SK-N-SH (cell line): ENCODE measurements around the gene MCUR1. TPM values are rescaled to one million over a fixed set of nuclear protein-coding genes. Genes with fewer than 3 reads are reported as not detected.
"Not testable (repeated sequence)": the region's sequence is repeated elsewhere in the genome, so short reads cannot be mapped to it uniquely, and the experiment has no call there.

ENCODE experiments used
- CTCF ChIA-PET: fragments of 300-600, 350-600 bp; formaldehyde crosslinking; extraction: SDS; loops from one replicate; lab custom pipeline; 2021; lab: Yijun Ruan, JAX
- POLR2A ChIA-PET: fragments of 350-600 bp; sonication (Branson Sonifier 250); formaldehyde crosslinking; extraction: SDS; loops from one replicate; lab custom pipeline; 2020; ENCODE audit warnings: antibody characterized with exemption, inconsistent platforms; lab: Yijun Ruan, JAX
- DNase-seq: peaks from one replicate; pipeline ENCODE4 v3.0.0; 2012
- H2AFZ ChIP-seq: fragments of 200-600 bp; sonication (generic); 2 replicates; pipeline ENCODE4 v1.8.1; 2016; ENCODE audit warnings: antibody characterized with exemption, mild to moderate bottlenecking, low read depth
- H3F3A ChIP-seq: fragments of 200-600 bp; sonication (generic); replicated peaks from 2 replicates; pipeline ENCODE3; 2016; ENCODE audit warnings: antibody characterized with exemption, mild to moderate bottlenecking; ENCODE audit not compliant: insufficient read depth
- H3K27ac ChIP-seq, 2 experiments: fragments of 200-500 bp in 1 of 2; fragments of 200-600 bp in 1 of 2; sonication (Bioruptor generic) in 1 of 2; sonication (generic), shearing (Covaris generic) in 1 of 2; 2 replicates each; pipeline versions ENCODE4 v1.5.1 to v1.6.1; 2014 to 2016; ENCODE audit warnings: low read depth in 2 of 2, inconsistent platforms in 1 of 2, low read length in 1 of 2, mild to moderate bottlenecking in 1 of 2, mixed read lengths in 1 of 2
- H3K27me3 ChIP-seq: fragments of 200-600 bp; sonication (generic), shearing (Covaris generic); 2 replicates; pipeline ENCODE4 v1.6.1; 2016; ENCODE audit warnings: mixed run types; ENCODE audit not compliant: insufficient read depth
- H3K36me3 ChIP-seq, 2 experiments: fragments of 200-500 bp in 1 of 2; fragments of 200-600 bp in 1 of 2; sonication (Bioruptor generic) in 1 of 2; sonication (generic) in 1 of 2; replicated peaks in 1 of 2; 2 replicates each; pipeline versions ENCODE3 to v1.5.1; 2014 to 2016; ENCODE audit warnings: low read length in 1 of 2, mild to moderate bottlenecking in 1 of 2; ENCODE audit not compliant: insufficient read depth in 2 of 2, control insufficient read depth in 1 of 2
- H3K4me1 ChIP-seq, 2 experiments: fragments of 200-500 bp in 1 of 2; fragments of 200-600 bp in 1 of 2; sonication (Bioruptor generic) in 1 of 2; sonication (generic), shearing (Covaris generic) in 1 of 2; 2 replicates each; pipeline versions ENCODE4 v1.5.1 to v1.6.1; 2014 to 2016; ENCODE audit warnings: low read depth in 1 of 2, low read length in 1 of 2, mixed run types in 1 of 2; ENCODE audit not compliant: insufficient read depth in 2 of 2, control insufficient read depth in 1 of 2
- H3K4me2 ChIP-seq: fragments of 200-600 bp; sonication (generic), shearing (Covaris generic); 2 replicates; pipeline ENCODE4 v1.6.1; 2017; ENCODE audit warnings: mixed run types
- H3K4me3 ChIP-seq, 2 experiments: fragments of 200-500 bp in 1 of 2; fragments of 200-600 bp in 1 of 2; sonication (Bioruptor generic) in 1 of 2; sonication (generic), shearing (Covaris generic) in 1 of 2; 2 replicates each; pipeline versions ENCODE4 v1.5.1 to v1.8.1; 2014 to 2016; ENCODE audit warnings: low read depth in 2 of 2, inconsistent platforms in 1 of 2, low read length in 1 of 2, mild to moderate bottlenecking in 1 of 2, mixed read lengths in 1 of 2, moderate library complexity in 1 of 2
- H3K79me2 ChIP-seq: fragments of 200-600 bp; sonication (generic); 2 replicates; pipeline ENCODE4 v1.8.1; 2017; ENCODE audit warnings: mild to moderate bottlenecking; ENCODE audit not compliant: insufficient read depth
- H3K9ac ChIP-seq: fragments of 200-600 bp; sonication (generic); 2 replicates; pipeline ENCODE4 v1.6.1; 2017; ENCODE audit warnings: mixed run types
- H3K9me2 ChIP-seq: fragments of 200-600 bp; sonication (generic); 2 replicates; pipeline ENCODE4 v1.6.1; 2017; ENCODE audit warnings: mixed run types
- H3K9me3 ChIP-seq: fragments of 200-600 bp; sonication (generic); 2 replicates; pipeline ENCODE4 v1.6.1; 2017; ENCODE audit warnings: mixed run types, mild to moderate bottlenecking, moderate library complexity
- H4K20me1 ChIP-seq: fragments of 200-600 bp; sonication (generic); 2 replicates; pipeline ENCODE4 v1.6.1; 2017; ENCODE audit warnings: mild to moderate bottlenecking, mixed run types; ENCODE audit not compliant: insufficient read depth
- CHD2 ChIP-seq: fragments of 150-350 bp; IDR thresholded peaks from 2 replicates; pipeline ENCODE4 v1.6.1; 2018; ENCODE audit warnings: low read length; ENCODE audit not compliant: partially characterized antibody
- ELF1 ChIP-seq: IDR thresholded peaks from 2 replicates; pipeline ENCODE4 v1.4.0; 2012
- EZH2phosphoT487 ChIP-seq: fragments of 200-600 bp; sonication (generic); IDR thresholded peaks from 2 replicates; pipeline ENCODE4 v1.6.1; 2017; ENCODE audit warnings: low read depth, mixed run types, mild to moderate bottlenecking, antibody characterized with exemption, moderate library complexity, borderline replicate concordance
- GABPA ChIP-seq: IDR thresholded peaks from 2 replicates; pipeline ENCODE4 v1.4.0; 2012; ENCODE audit warnings: low read depth, mild to moderate bottlenecking
- GATA2 ChIP-seq: sonication (generic); formaldehyde crosslinking; IDR thresholded peaks from 2 replicates; pipeline ENCODE4 v1.5.0; 2020; ENCODE audit warnings: mild to moderate bottlenecking, missing genetic modification reagents
- MEF2A ChIP-seq: IDR thresholded peaks from 2 replicates; pipeline ENCODE4 v1.4.0; 2012; ENCODE audit warnings: low read depth, borderline replicate concordance
- MXI1 ChIP-seq: IDR thresholded peaks from 2 replicates; pipeline ENCODE4 v1.6.1; 2012; ENCODE audit warnings: mild to moderate bottlenecking, low read depth, low read length, improper control_type of control experiment
- NFIC ChIP-seq: IDR thresholded peaks from 2 replicates; pipeline ENCODE4 v1.4.0; 2012; ENCODE audit warnings: borderline replicate concordance
- NRF1 ChIP-seq: IDR thresholded peaks from 2 replicates; pipeline ENCODE4 v1.6.1; 2012; ENCODE audit warnings: low read depth, mild to moderate bottlenecking, low read length
- RFX5 ChIP-seq: IDR thresholded peaks from 2 replicates; pipeline ENCODE4 v1.6.1; 2012; ENCODE audit warnings: mild to moderate bottlenecking, improper control_type of control experiment, low read length
- TAF1 ChIP-seq: IDR thresholded peaks from 2 replicates; pipeline ENCODE4 v1.6.1; 2012; ENCODE audit warnings: low read depth, mild to moderate bottlenecking, low read length, moderate library complexity, borderline replicate concordance
- TEAD4 ChIP-seq: IDR thresholded peaks from 2 replicates; pipeline ENCODE4 v1.4.0; 2012; ENCODE audit warnings: mild to moderate bottlenecking, borderline replicate concordance; ENCODE audit not compliant: insufficient read depth
- WGBS: methylation state at CpG from one replicate; pipeline ENCODE4 v1.1.6; 2017; ENCODE audit warnings: low lambda C conversion rate; 5-methylcytosine and 5-hydroxymethylcytosine counted together
- polyA plus RNA-seq, 3 experiments: library from polyadenylated mRNA; depleted of rRNA; stranded (reverse); fragments of >200 nt; gene quantifications; 2 replicates each; pipeline ENCODE4 v1.2.3, GENCODE V29; 2012
- TF ChIP-seq, protein P1 (sequence below): fragments of 200-600 bp; sonication (generic); IDR thresholded peaks from 2 replicates; pipeline ENCODE4 v1.6.1; 2017; ENCODE audit warnings: antibody characterized with exemption, mild to moderate bottlenecking, moderate library complexity
- TF ChIP-seq, protein P2 (sequence below): fragments of 150-350 bp; IDR thresholded peaks from 2 replicates; pipeline ENCODE4 v1.6.1; 2016; ENCODE audit warnings: mild to moderate bottlenecking, low read depth, low read length
- TF ChIP-seq, protein P3 (sequence below): IDR thresholded peaks from 2 replicates; pipeline ENCODE4; 2012

The MCUR1 gene
- polyA plus RNA-seq, 1 of the 3 experiments (the other 2 are of a cell fraction) = 8.3 TPM

DNA sequence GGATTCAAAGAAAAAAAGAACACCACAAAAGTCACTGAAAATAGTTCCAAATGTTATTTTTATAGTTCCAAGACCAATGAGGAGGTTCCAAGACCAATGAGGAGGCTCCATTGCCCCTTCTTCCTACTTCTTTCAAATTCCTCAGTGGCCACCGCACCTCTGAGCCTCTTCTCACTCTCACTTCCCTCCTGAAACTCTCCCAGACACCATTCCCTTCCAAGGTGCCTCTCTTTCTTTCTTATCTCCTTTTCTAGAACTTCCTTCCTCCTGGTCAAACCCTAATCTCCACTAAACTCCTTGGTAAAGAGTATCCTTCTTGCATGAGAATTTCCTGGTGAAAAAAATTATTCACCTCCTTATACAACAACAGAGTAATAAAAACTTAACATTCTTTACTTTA is 20.4 kb upstream of the MCUR1 start (continued):
- TF ChIP-seq, protein P1, sequence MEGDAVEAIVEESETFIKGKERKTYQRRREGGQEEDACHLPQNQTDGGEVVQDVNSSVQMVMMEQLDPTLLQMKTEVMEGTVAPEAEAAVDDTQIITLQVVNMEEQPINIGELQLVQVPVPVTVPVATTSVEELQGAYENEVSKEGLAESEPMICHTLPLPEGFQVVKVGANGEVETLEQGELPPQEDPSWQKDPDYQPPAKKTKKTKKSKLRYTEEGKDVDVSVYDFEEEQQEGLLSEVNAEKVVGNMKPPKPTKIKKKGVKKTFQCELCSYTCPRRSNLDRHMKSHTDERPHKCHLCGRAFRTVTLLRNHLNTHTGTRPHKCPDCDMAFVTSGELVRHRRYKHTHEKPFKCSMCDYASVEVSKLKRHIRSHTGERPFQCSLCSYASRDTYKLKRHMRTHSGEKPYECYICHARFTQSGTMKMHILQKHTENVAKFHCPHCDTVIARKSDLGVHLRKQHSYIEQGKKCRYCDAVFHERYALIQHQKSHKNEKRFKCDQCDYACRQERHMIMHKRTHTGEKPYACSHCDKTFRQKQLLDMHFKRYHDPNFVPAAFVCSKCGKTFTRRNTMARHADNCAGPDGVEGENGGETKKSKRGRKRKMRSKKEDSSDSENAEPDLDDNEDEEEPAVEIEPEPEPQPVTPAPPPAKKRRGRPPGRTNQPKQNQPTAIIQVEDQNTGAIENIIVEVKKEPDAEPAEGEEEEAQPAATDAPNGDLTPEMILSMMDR = no peak
- no peak for TF ChIP-seq GABPA
- TF ChIP-seq ELF1 = no peak
- no peak for TF ChIP-seq GATA2 (CRISPR knock-in tag)
- TF ChIP-seq RFX5 = no peak
- TF ChIP-seq MXI1 = no peak
- TF ChIP-seq TEAD4 = no peak
- TF ChIP-seq, all 33 proteins: peak for 0

DNA sequence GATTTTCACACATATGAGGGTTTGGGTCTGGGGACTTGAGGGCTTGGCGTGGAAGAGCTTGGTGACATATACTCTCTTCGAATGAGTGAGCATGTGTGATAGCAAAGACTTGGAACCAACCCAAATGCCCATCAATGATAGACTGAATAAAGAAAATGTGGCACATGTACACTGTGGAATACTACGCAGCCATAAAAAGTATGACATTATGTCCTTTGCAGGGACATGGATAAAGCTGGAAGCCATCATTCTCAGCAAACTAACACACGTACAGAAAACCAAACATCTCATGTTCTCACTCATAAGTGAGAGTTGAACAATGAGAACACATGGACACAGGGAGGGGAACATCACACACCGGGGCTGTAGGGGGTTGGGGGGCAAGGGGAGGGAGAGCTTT is 19.7 kb upstream of the MCUR1 start:
- CTCF ChIA-PET = interaction anchor here (2.6 kb wide), 1 partner anchor 40 kb away, joined by 5 read pairs; no protein-coding TSS in a partner anchor
- H2AFZ ChIP-seq, H4K20me1 ChIP-seq, H3K27me3 ChIP-seq, DNase-seq, H3K4me3 ChIP-seq, H3K27ac ChIP-seq, POLR2A ChIA-PET, H3K36me3 ChIP-seq, H3F3A ChIP-seq, H3K9ac ChIP-seq, H3K4me2 ChIP-seq, H3K9me3 ChIP-seq, H3K79me2 ChIP-seq, H3K4me1 ChIP-seq, H3K9me2 ChIP-seq: not testable (repeated sequence)
- WGBS = 47% methylated on average over 5 of the region's 5 CpGs

DNA sequence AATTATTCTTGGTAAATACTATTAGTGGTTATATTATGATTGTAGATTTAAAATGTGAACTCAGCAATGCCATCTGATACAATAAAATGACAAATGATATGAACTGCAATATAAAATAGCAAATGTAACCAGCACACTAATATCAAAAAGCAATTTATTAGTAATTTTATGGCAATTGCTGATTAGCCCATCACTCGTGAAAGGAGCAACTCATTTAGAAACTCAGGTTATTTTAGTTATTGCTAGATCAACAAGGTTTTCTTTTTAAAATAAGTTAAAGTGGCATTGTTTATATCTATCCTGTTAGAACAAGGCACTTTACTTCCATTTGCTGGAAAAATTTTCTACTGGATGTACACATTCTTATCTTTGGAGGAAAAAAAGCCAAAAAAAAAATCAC is 18.4 kb upstream of the MCUR1 start:
- Histone ChIP-seq H3K9ac (no peak overlapping the region), H2AFZ (no peak overlapping the region), H4K20me1 (no peaks in the 10 kb centered on the region), H3K4me1 (no peaks in the 10 kb centered on the region; a peak in 1 of 4 replicates), H3K79me2 (no peaks in the 10 kb centered on the region), H3K4me2 (no peak overlapping the region), H3K27me3 (no peaks in the 10 kb centered on the region), H3F3A (no peaks in the 10 kb centered on the region), H3K4me3 (no peak overlapping the region), H3K9me3 (no peaks in the 10 kb centered on the region), H3K27ac (no peak overlapping the region), H3K36me3 (no peaks in the 10 kb centered on the region), H3K9me2 (no peaks in the 10 kb centered on the region)
- no peak for TF ChIP-seq MEF2A
- TF ChIP-seq MXI1 = no peak
- TF ChIP-seq TAF1 = no peak
- TF ChIP-seq, protein P2, sequence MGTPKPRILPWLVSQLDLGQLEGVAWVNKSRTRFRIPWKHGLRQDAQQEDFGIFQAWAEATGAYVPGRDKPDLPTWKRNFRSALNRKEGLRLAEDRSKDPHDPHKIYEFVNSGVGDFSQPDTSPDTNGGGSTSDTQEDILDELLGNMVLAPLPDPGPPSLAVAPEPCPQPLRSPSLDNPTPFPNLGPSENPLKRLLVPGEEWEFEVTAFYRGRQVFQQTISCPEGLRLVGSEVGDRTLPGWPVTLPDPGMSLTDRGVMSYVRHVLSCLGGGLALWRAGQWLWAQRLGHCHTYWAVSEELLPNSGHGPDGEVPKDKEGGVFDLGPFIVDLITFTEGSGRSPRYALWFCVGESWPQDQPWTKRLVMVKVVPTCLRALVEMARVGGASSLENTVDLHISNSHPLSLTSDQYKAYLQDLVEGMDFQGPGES = no peak
- TF ChIP-seq, protein P3, sequence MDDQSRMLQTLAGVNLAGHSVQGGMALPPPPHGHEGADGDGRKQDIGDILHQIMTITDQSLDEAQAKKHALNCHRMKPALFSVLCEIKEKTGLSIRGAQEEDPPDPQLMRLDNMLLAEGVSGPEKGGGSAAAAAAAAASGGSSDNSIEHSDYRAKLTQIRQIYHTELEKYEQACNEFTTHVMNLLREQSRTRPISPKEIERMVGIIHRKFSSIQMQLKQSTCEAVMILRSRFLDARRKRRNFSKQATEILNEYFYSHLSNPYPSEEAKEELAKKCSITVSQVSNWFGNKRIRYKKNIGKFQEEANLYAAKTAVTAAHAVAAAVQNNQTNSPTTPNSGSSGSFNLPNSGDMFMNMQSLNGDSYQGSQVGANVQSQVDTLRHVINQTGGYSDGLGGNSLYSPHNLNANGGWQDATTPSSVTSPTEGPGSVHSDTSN = no peak
- no peak for TF ChIP-seq EZH2phosphoT487
- no peak for TF ChIP-seq GABPA
- TF ChIP-seq CHD2 = no peak
- no peak for TF ChIP-seq NRF1
- no peak for TF ChIP-seq NFIC
- WGBS = 41% methylated on average over 1 of the region's 1 CpG
- DNase-seq = no peak
- ChIA-PET CTCF (interaction anchor here (2.6 kb wide), 1 partner anchor 41 kb away, joined by 5 read pairs; no protein-coding TSS in a partner anchor), POLR2A (no interaction called here)
